HepG2 (cell line): Measurements from ENCODE around the gene CAMK1G. TPM values are rescaled to one million over a fixed set of nuclear protein-coding genes. Genes with fewer than 3 reads are reported as not detected.
A peak's percentile ranks its signal among the peaks of the same experiment; 100 is the strongest.

Experiments used
- ATAC-seq: fragments of 200-7000 bp; cut with Tn5 transposase; 3 replicates; pipeline ENCODE4 v1.9.1; 2020; ENCODE audit warnings: mild to moderate bottlenecking, moderate library complexity
- BruUV-seq: library from RNA; stranded (reverse); fragments of 400-500 nt; replicated peaks from 2 replicates; lab custom pipeline; 2021; lab: Mats Ljungman, UMichigan
- CTCF ChIA-PET: fragments of 300-600 bp; formaldehyde crosslinking; extraction: SDS; loops from one replicate; lab custom pipeline; 2021; ENCODE audit warnings: low total read pairs, inconsistent platforms, low intra/inter-chr PET ratio; lab: Yijun Ruan, JAX
- POLR2A ChIA-PET: fragments of 350-600 bp; sonication (Branson Sonifier 250); formaldehyde crosslinking; loops from one replicate; lab custom pipeline; 2020; ENCODE audit warnings: antibody characterized with exemption, inconsistent platforms; lab: Yijun Ruan, JAX
- DNase-seq: peaks from one replicate; pipeline ENCODE4 v3.0.0-alpha.2; 2015; ENCODE audit warnings: low spot score
- FAIRE-seq: peaks from 3 replicates; lab custom pipeline; 2011; peaks lifted over from hg19 to GRCh38; lab: Jason Lieb, UNC
- H2AFZ ChIP-seq: one replicate; pipeline ENCODE4 v1.6.1; 2011; ENCODE audit warnings: low read length, inconsistent platforms
- H3K27ac ChIP-seq: fragments of 300-600 bp; 3 replicates; pipeline ENCODE4 v1.8.0; 2011; ENCODE audit warnings: mixed run types, mild to moderate bottlenecking, mixed read lengths, low read length, inconsistent platforms; ENCODE audit not compliant: insufficient read depth; ENCODE audit errors: extremely low read length
- H3K27me3 ChIP-seq, 2 experiments: fragments of 200-600 bp in 1 of 2; 2 replicates in 1 of 2; 3 replicates in 1 of 2; pipeline versions ENCODE4 v1.6.0 to v1.8.0; 2011; ENCODE audit warnings: low read length in 2 of 2, mild to moderate bottlenecking in 2 of 2, moderate library complexity in 2 of 2, inconsistent platforms in 1 of 2; ENCODE audit not compliant: insufficient read depth in 2 of 2, control insufficient read depth in 1 of 2
- H3K36me3 ChIP-seq, 2 experiments: fragments of 200-600 bp in 1 of 2; replicated peaks in 1 of 2; 2 replicates in 1 of 2; 3 replicates in 1 of 2; pipeline versions ENCODE4 v1.5.1 to v1.8.0; 2011; ENCODE audit warnings: low read length in 2 of 2, inconsistent platforms in 1 of 2; ENCODE audit not compliant: insufficient read depth in 2 of 2, control insufficient read depth in 1 of 2
- H3K4me1 ChIP-seq: 2 replicates; pipeline ENCODE4 v1.5.1; 2012; ENCODE audit warnings: low read length, inconsistent platforms; ENCODE audit not compliant: insufficient read depth
- H3K4me2 ChIP-seq: 2 replicates; pipeline ENCODE4 v1.6.0; 2011; ENCODE audit warnings: low read depth, low read length, inconsistent platforms
- H3K4me3 ChIP-seq, 3 experiments: fragments of 200-600 bp in 1 of 3; sonication (generic), shearing (Covaris generic) in 1 of 3; replicated peaks in 1 of 3; 2 replicates each; pipeline ENCODE4 v1.5.1; 2011 to 2016; ENCODE audit warnings: low read length in 3 of 3, inconsistent platforms in 2 of 3, low read depth in 2 of 3, mild to moderate bottlenecking in 2 of 3, control low read depth in 1 of 3, mixed read lengths in 1 of 3; ENCODE audit not compliant: insufficient read depth in 1 of 3
- H3K79me2 ChIP-seq: one replicate; pipeline ENCODE4 v1.6.1; 2011; ENCODE audit warnings: low read length, inconsistent platforms; ENCODE audit not compliant: insufficient read depth
- H3K9ac ChIP-seq: 2 replicates; pipeline ENCODE4 v1.6.0; 2011; ENCODE audit warnings: mild to moderate bottlenecking, low read depth, low read length, inconsistent platforms; ENCODE audit not compliant: insufficient read depth
- H3K9me3 ChIP-seq: 2 replicates; pipeline ENCODE4 v1.5.1; 2012; ENCODE audit warnings: mild to moderate bottlenecking, low read length
- H4K20me1 ChIP-seq: 2 replicates; pipeline ENCODE4 v1.6.0; 2011; ENCODE audit warnings: inconsistent platforms, mild to moderate bottlenecking, low read length, moderate library complexity; ENCODE audit not compliant: insufficient read depth
- HOXD1 ChIP-seq: sonication (generic); formaldehyde crosslinking; IDR thresholded peaks from 2 replicates; pipeline ENCODE4 v1.5.0; 2020; ENCODE audit warnings: missing genetic modification reagents
- MTF1 ChIP-seq: sonication (generic); formaldehyde crosslinking; IDR thresholded peaks from 2 replicates; pipeline ENCODE4 v1.5.0; 2020; ENCODE audit warnings: missing genetic modification reagents
- MTF2 ChIP-seq: sonication (generic); formaldehyde crosslinking; IDR thresholded peaks from 2 replicates; pipeline ENCODE4 v1.5.0; 2020; ENCODE audit warnings: missing genetic modification reagents, borderline replicate concordance
- PLRG1 ChIP-seq: fragments of 450-650 bp; conservative IDR thresholded peaks from 2 replicates; pipeline ENCODE4 v1.6.1; 2016
- REXO4 ChIP-seq: sonication (generic); formaldehyde crosslinking; IDR thresholded peaks from 2 replicates; pipeline ENCODE4 v1.8.0; 2022; ENCODE audit warnings: missing genetic modification reagents, mild to moderate bottlenecking, borderline replicate concordance
- SUZ12 ChIP-seq: fragments of 150-350 bp; IDR thresholded peaks from 2 replicates; pipeline ENCODE4 v1.6.1; 2014; ENCODE audit warnings: low read depth, low read length
- SYNCRIP ChIP-seq: fragments of 200-400 bp; formaldehyde crosslinking; IDR thresholded peaks from 2 replicates; pipeline ENCODE4 v1.6.1; 2018; ENCODE audit warnings: mild to moderate bottlenecking, low read depth, low read length; ENCODE audit not compliant: insufficient read depth
- ZNF878 ChIP-seq: sonication (generic); formaldehyde crosslinking; IDR thresholded peaks from 2 replicates; pipeline ENCODE4 v1.8.1; 2023; ENCODE audit warnings: mild to moderate bottlenecking, missing genetic modification reagents, moderate library complexity
- WGBS: methylation state at CpG from one replicate; pipeline ENCODE4 v1.1.6; 2017; ENCODE audit warnings: low lambda C conversion rate; 5-methylcytosine and 5-hydroxymethylcytosine counted together
- in situ Hi-C: cut with HindIII; loops from 2 replicates; pipeline ENCODE4 v1.10.0; 2017; ENCODE audit warnings: low pct_unique_long_range_greater_than_20kb; ENCODE audit not compliant: extremely low pct_ligation_motif_present
- intact Hi-C: fragments of 100-400 bp; cut with micrococcal nuclease; formaldehyde crosslinking; loops from one replicate; pipeline ENCODE4 v1.10.0; 2022; ENCODE audit not compliant: unreplicated experiment
- polyA plus RNA-seq, 8 experiments: library from polyadenylated mRNA; depleted of rRNA in 3 of 8; stranded (reverse) in 7 of 8; unstranded in 1 of 8; fragments of >200 nt; fragmentation: Illumina TruSeq in 4 of 8; extraction: Trizol in 4 of 8; gene quantifications; 2 replicates each; pipeline versions ENCODE4 v1.2.1 to v1.2.3, GENCODE V29; 2011 to 2016; ENCODE audit warnings: low read depth in 4 of 8, missing spikeins in 1 of 8, mixed read lengths in 1 of 8; ENCODE audit not compliant: insufficient read depth in 1 of 8
- total RNA-seq, 5 experiments: library from RNA; depleted of rRNA; stranded (reverse); fragments of >200 nt; fragmentation: Illumina TruSeq; extraction: Trizol; gene quantifications; 2 replicates each; pipeline ENCODE4 v1.2.3, GENCODE V29; 2016; ENCODE audit warnings: low read depth in 1 of 5
- TF ChIP-seq, protein P1 (sequence below): IDR thresholded peaks from 2 replicates; pipeline ENCODE4 v1.6.1; 2012; ENCODE audit warnings: low read depth, low read length, improper control_type of control experiment
- TF ChIP-seq, protein P2 (sequence below): sonication (generic); formaldehyde crosslinking; conservative IDR thresholded peaks from 2 replicates; pipeline ENCODE4 v1.4.0; 2020; ENCODE audit warnings: missing genetic modification reagents
- TF ChIP-seq, protein P3 (sequence below): sonication (generic); IDR thresholded peaks from 2 replicates; pipeline ENCODE4 v1.6.1; 2016; ENCODE audit warnings: low read depth, borderline replicate concordance
- TF ChIP-seq, protein P4 (sequence below): sonication (generic); formaldehyde crosslinking; IDR thresholded peaks from 2 replicates; pipeline ENCODE4 v1.8.0; 2022; ENCODE audit warnings: low read depth, missing genetic modification reagents

CAMK1G gene
- total and polyA plus RNA-seq, 2 of the 13 experiments (the other 11 are each of a cell fraction or from before 2014, with no cell fraction given): not detected

DNA sequence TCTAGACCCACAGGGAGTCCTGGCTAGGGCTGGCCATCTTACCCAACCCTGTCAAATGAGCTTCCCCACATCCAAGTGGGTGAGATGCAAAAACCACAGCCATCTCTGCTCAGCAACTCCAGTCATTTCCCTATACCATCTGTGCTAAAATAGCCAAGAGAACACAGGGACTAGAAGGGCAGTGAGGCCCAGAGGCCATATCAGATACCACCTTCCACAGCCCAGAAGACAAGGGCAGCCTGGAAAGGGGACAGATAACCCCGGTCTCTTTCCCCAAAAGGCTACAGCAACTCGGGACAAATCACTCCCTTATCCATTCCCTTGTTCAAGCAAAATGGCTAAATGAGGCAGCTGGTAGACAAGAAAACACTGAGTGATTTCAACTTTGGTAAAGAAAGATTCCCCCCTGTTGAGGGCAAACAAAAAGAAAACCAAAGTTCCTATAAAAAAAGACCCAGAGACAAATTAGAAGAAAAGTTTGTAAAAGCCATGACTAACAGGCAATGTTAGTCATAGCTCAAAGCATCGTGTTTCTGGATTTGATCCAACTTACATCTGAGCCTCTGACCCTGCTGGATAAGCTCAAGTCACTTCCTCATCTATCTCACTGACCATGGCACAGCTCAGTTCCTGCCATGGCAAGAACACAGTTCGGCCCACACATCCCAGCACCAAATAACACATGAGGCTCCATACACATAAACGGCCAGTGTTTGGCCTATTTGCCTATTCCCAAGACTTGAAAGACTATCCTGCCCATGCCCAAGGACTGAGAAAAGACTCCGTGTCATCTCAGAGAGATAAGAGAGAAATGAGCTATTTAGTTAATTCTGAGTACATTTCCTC, 65.6 kb downstream of the CAMK1G start:
- Histone ChIP-seq H3K27ac (no peak overlapping the region), H3K4me1 (peaks cover 20% of the 10 kb centered on the region), H2AFZ (no peak overlapping the region), H3K9me3 (no peaks in the 10 kb centered on the region), H3K4me2 (no peak overlapping the region), H3K79me2 (no peaks in the 10 kb centered on the region), H4K20me1 (no peaks in the 10 kb centered on the region), H3K4me3 (no peak overlapping the region), H3K27me3 (0 out of 5 replicates have a peak, but pooled peaks cover 0 to 6% of the 10 kb centered on the region in 2 experiments), H3K36me3 (no peaks in the 10 kb centered on the region), H3K9ac (no peak overlapping the region)
- WGBS: 18% methylated on average over 6 of the region's 6 CpGs
- in situ Hi-C loops: no loop called here
- no TSS peak for BruUV-seq
- no peak for TF ChIP-seq PLRG1
- TF ChIP-seq, protein P1, sequence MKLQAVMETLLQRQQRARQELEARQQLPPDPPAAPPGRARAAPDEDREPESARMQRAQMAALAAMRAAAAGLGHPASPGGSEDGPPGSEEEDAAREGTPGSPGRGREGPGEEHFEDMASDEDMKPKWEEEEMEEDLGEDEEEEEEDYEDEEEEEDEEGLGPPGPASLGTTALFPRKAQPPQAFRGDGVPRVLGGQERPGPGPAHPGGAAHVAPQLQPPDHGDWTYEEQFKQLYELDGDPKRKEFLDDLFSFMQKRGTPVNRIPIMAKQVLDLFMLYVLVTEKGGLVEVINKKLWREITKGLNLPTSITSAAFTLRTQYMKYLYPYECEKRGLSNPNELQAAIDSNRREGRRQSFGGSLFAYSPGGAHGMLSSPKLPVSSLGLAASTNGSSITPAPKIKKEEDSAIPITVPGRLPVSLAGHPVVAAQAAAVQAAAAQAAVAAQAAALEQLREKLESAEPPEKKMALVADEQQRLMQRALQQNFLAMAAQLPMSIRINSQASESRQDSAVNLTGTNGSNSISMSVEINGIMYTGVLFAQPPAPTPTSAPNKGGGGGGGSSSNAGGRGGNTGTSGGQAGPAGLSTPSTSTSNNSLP: no peak
- TF ChIP-seq, protein P2, sequence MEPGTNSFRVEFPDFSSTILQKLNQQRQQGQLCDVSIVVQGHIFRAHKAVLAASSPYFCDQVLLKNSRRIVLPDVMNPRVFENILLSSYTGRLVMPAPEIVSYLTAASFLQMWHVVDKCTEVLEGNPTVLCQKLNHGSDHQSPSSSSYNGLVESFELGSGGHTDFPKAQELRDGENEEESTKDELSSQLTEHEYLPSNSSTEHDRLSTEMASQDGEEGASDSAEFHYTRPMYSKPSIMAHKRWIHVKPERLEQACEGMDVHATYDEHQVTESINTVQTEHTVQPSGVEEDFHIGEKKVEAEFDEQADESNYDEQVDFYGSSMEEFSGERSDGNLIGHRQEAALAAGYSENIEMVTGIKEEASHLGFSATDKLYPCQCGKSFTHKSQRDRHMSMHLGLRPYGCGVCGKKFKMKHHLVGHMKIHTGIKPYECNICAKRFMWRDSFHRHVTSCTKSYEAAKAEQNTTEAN (CRISPR knock-in tag): no peak
- no peak for TF ChIP-seq REXO4 (CRISPR knock-in tag)
- TF ChIP-seq SYNCRIP: no peak
- TF ChIP-seq, protein P3, sequence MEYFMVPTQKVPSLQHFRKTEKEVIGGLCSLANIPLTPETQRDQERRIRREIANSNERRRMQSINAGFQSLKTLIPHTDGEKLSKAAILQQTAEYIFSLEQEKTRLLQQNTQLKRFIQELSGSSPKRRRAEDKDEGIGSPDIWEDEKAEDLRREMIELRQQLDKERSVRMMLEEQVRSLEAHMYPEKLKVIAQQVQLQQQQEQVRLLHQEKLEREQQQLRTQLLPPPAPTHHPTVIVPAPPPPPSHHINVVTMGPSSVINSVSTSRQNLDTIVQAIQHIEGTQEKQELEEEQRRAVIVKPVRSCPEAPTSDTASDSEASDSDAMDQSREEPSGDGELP: no peak
- TF ChIP-seq ZNF878 (CRISPR knock-in tag): no peak
- TF ChIP-seq, protein P4, sequence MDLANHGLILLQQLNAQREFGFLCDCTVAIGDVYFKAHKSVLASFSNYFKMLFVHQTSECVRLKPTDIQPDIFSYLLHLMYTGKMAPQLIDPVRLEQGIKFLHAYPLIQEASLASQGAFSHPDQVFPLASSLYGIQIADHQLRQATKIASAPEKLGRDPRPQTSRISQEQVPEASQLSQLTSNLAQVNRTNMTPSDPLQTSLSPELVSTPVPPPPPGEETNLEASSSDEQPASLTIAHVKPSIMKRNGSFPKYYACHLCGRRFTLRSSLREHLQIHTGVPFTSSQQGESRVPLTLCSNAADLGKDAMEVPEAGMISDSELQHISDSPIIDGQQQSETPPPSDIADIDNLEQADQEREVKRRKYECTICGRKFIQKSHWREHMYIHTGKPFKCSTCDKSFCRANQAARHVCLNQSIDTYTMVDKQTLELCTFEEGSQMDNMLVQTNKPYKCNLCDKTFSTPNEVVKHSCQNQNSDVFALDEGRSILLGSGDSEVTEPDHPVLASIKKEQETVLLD (CRISPR knock-in tag): no peak
- no peak for TF ChIP-seq MTF1 (CRISPR knock-in tag)
- no peak for TF ChIP-seq MTF2 (CRISPR knock-in tag)
- TF ChIP-seq SUZ12: no peak
- no peak for TF ChIP-seq HOXD1 (CRISPR knock-in tag)
- ATAC-seq: no peak
- ChIA-PET POLR2A (no interaction called here), CTCF (no interaction called here)
- peak; percentile 13 for DNase-seq
- FAIRE-seq: no peak
- intact Hi-C loops: no loop called here
